H1 (cell line): ENCODE results near the gene BCAS4.

Experiments
- EZH2 ChIP-seq: fragments of 200-600 bp; sonication (generic); IDR thresholded peaks from 2 replicates; pipeline ENCODE4 v1.7.1; 2012; ENCODE audit warnings: low read depth, mild to moderate bottlenecking, moderate library complexity, low read length, inconsistent platforms; ENCODE audit not compliant: severe bottlenecking
- FOSL1 ChIP-seq: IDR thresholded peaks from 2 replicates; pipeline ENCODE4 v1.6.1; 2011; ENCODE audit warnings: mild to moderate bottlenecking, low read depth, low read length, moderate library complexity; ENCODE audit not compliant: insufficient read depth
- JUND ChIP-seq: IDR thresholded peaks from 2 replicates; pipeline ENCODE4 v1.6.1; 2011; ENCODE audit warnings: mild to moderate bottlenecking, improper control_type of control experiment, low read length
- MAX ChIP-seq: IDR thresholded peaks from 2 replicates; pipeline ENCODE4 v1.6.1; 2012; ENCODE audit warnings: inconsistent platforms
- POLR2A ChIP-seq, 2 experiments: IDR thresholded peaks; 1 replicate in 1 of 2; 2 replicates in 1 of 2; pipeline ENCODE4 v1.6.1; 2011; ENCODE audit warnings: low read depth in 2 of 2, low read length in 2 of 2, mild to moderate bottlenecking in 2 of 2; ENCODE audit errors: control extremely low read depth in 1 of 2
- TAF1 ChIP-seq: IDR thresholded peaks from 2 replicates; pipeline ENCODE4 v1.6.1; 2011; ENCODE audit warnings: mild to moderate bottlenecking, low read depth, low read length
- TCF12 ChIP-seq: IDR thresholded peaks from 2 replicates; pipeline ENCODE4 v1.6.1; 2011; ENCODE audit warnings: low read depth, mild to moderate bottlenecking, low read length
- TF ChIP-seq, protein P1 (sequence below), 3 experiments: IDR thresholded peaks; 1 replicate in 2 of 3; 2 replicates in 1 of 3; pipeline versions ENCODE4 v1.5.1 to v1.6.1; 2011; ENCODE audit warnings: low read length in 3 of 3, mild to moderate bottlenecking in 3 of 3, inconsistent platforms in 2 of 3, low read depth in 1 of 3, moderate library complexity in 1 of 3; ENCODE audit not compliant: insufficient read depth in 1 of 3; ENCODE audit errors: control extremely low read depth in 1 of 3

GRCh38 chr20:50859161-50859560 lies 64.3 kb downstream of the BCAS4 start:
- TF ChIP-seq JUND (no peak), EZH2 (no peak), TCF12 (no peak), MAX (no peak), TAF1 (no peak), FOSL1 (no peak), POLR2A (IDR thresholded peaks at IDR 0.05; ENCODE audit: control extremely low read depth in 1 of 2, low read depth in 2 of 2, low read length in 2 of 2) (no peak)
- TF ChIP-seq, protein P1, sequence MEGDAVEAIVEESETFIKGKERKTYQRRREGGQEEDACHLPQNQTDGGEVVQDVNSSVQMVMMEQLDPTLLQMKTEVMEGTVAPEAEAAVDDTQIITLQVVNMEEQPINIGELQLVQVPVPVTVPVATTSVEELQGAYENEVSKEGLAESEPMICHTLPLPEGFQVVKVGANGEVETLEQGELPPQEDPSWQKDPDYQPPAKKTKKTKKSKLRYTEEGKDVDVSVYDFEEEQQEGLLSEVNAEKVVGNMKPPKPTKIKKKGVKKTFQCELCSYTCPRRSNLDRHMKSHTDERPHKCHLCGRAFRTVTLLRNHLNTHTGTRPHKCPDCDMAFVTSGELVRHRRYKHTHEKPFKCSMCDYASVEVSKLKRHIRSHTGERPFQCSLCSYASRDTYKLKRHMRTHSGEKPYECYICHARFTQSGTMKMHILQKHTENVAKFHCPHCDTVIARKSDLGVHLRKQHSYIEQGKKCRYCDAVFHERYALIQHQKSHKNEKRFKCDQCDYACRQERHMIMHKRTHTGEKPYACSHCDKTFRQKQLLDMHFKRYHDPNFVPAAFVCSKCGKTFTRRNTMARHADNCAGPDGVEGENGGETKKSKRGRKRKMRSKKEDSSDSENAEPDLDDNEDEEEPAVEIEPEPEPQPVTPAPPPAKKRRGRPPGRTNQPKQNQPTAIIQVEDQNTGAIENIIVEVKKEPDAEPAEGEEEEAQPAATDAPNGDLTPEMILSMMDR (IDR thresholded peaks at IDR 0.05; ENCODE audit: control extremely low read depth in 1 of 3, insufficient read depth in 1 of 3, low read depth in 1 of 3, low read length in 3 of 3): no peak
